A673 (cell line): ENCODE results near the gene ARHGEF4.

Source experiments
- EZH2 ChIP-seq: fragments of 200-600 bp; sonication (generic); IDR thresholded peaks from 2 replicates; pipeline ENCODE4 v1.6.1; 2017; ENCODE audit warnings: borderline replicate concordance, low read depth, mild to moderate bottlenecking, mixed read lengths, antibody characterized with exemption, low read length; ENCODE audit not compliant: poor library complexity, severe bottlenecking
- TF ChIP-seq, protein P1 (sequence below): fragments of 300-800, 200-600 bp; sonication (generic); conservative IDR thresholded peaks from 2 replicates; pipeline ENCODE4 v1.5.1; 2017; ENCODE audit warnings: low read depth, mild to moderate bottlenecking, antibody characterized with exemption, low read length, moderate library complexity, mixed read lengths

DNA sequence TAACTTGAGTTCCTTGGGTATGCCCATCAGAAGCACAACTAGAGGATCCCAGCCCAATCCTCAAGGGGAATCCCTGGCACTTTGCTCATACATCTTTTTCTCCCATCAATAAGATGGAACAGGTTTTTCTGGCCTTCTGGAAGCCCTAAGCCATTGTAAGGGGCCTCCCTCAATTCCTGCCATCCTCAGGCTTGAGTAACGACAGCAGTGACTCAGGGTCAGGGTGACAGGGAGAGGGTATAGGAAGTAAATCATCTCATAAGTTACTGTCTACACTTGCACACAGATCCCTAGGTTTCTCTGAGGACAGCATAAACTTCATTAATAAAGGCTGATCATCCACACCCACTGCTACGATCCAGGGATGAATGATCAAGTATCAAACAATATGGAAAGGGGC is 46.4 kb upstream of the ARHGEF4 start:
- TF ChIP-seq, protein P1, sequence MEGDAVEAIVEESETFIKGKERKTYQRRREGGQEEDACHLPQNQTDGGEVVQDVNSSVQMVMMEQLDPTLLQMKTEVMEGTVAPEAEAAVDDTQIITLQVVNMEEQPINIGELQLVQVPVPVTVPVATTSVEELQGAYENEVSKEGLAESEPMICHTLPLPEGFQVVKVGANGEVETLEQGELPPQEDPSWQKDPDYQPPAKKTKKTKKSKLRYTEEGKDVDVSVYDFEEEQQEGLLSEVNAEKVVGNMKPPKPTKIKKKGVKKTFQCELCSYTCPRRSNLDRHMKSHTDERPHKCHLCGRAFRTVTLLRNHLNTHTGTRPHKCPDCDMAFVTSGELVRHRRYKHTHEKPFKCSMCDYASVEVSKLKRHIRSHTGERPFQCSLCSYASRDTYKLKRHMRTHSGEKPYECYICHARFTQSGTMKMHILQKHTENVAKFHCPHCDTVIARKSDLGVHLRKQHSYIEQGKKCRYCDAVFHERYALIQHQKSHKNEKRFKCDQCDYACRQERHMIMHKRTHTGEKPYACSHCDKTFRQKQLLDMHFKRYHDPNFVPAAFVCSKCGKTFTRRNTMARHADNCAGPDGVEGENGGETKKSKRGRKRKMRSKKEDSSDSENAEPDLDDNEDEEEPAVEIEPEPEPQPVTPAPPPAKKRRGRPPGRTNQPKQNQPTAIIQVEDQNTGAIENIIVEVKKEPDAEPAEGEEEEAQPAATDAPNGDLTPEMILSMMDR, result no peak
- no peak for TF ChIP-seq EZH2
